Neural cell (in vitro differentiated cells): ENCODE data around the gene IFNGR1. TPM values are rescaled to one million over a fixed set of nuclear protein-coding genes. Genes with fewer than 3 reads are reported as not detected.

ENCODE experiments used
- H2AFZ ChIP-seq: fragments of 200-600, 300-800 bp; sonication (generic), shearing (Covaris generic); 2 replicates; pipeline ENCODE4 v1.6.0; 2014; ENCODE audit warnings: low read depth, mild to moderate bottlenecking, antibody characterized with exemption, low read length, moderate library complexity
- H3F3A ChIP-seq: fragments of 200-600 bp; shearing (Covaris generic); 2 replicates; pipeline ENCODE4 v1.6.1; 2016; ENCODE audit warnings: mild to moderate bottlenecking, moderate library complexity, mixed read lengths, antibody characterized with exemption, low read length; ENCODE audit not compliant: insufficient read depth, poor library complexity, severe bottlenecking
- H3K27ac ChIP-seq: fragments of 200-600, 300-800 bp; sonication (generic), shearing (Covaris generic); 2 replicates; pipeline ENCODE4 v1.5.1; 2014; ENCODE audit warnings: mild to moderate bottlenecking, low read length, moderate library complexity
- H3K27me3 ChIP-seq: fragments of 300-800, 200-600 bp; sonication (generic), shearing (Covaris generic); 2 replicates; pipeline ENCODE4 v1.6.0; 2014; ENCODE audit warnings: mild to moderate bottlenecking, low read depth, low read length, moderate library complexity; ENCODE audit not compliant: insufficient read depth
- H3K36me3 ChIP-seq: fragments of 300-800, 200-600 bp; sonication (generic), shearing (Covaris generic); 2 replicates; pipeline ENCODE4 v1.5.1; 2014; ENCODE audit warnings: mild to moderate bottlenecking, antibody characterized with exemption, low read length, moderate library complexity; ENCODE audit not compliant: insufficient read depth
- H3K4me2 ChIP-seq: fragments of 300-800, 200-600 bp; sonication (generic), shearing (Covaris generic); 2 replicates; pipeline ENCODE4 v1.6.0; 2014; ENCODE audit warnings: mild to moderate bottlenecking, low read length
- H3K4me3 ChIP-seq: fragments of 300-800, 200-600 bp; sonication (generic), shearing (Covaris generic); 2 replicates; pipeline ENCODE4 v1.5.1; 2014; ENCODE audit warnings: mild to moderate bottlenecking, low read length, moderate library complexity
- H3K79me2 ChIP-seq: fragments of 200-600 bp; shearing (Covaris generic); replicated peaks from 2 replicates; pipeline ENCODE4 v1.6.0; 2014; ENCODE audit warnings: mild to moderate bottlenecking, low read length, moderate library complexity; ENCODE audit not compliant: insufficient read depth
- H3K9ac ChIP-seq: fragments of 300-800, 200-600 bp; sonication (generic), shearing (Covaris generic); 2 replicates; pipeline ENCODE4 v1.6.1; 2016; ENCODE audit warnings: mild to moderate bottlenecking, low read length, mixed read lengths
- H3K9me2 ChIP-seq: fragments of 200-600 bp; shearing (Covaris generic); 2 replicates; pipeline ENCODE4 v1.6.1; 2016; ENCODE audit warnings: mild to moderate bottlenecking, low read length, mixed read lengths; ENCODE audit not compliant: insufficient read depth
- H3K9me3 ChIP-seq: fragments of 200-600, 300-800 bp; sonication (generic), shearing (Covaris generic); 2 replicates; pipeline ENCODE4 v1.6.1; 2016; ENCODE audit warnings: mild to moderate bottlenecking, mixed run types, low read length, moderate library complexity, mixed read lengths
- H4K20me1 ChIP-seq: fragments of 200-600 bp; shearing (Covaris generic); 2 replicates; pipeline ENCODE4 v1.6.1; 2016; ENCODE audit warnings: mild to moderate bottlenecking, mixed run types; ENCODE audit not compliant: insufficient read depth
- CTCF ChIP-seq: fragments of 450-650 bp; IDR thresholded peaks from 2 replicates; pipeline ENCODE4 v1.5.1; 2014; ENCODE audit warnings: antibody characterized with exemption, mild to moderate bottlenecking, moderate library complexity; ENCODE audit not compliant: poor library complexity, severe bottlenecking
- EP300 ChIP-seq: fragments of 450-650 bp; conservative IDR thresholded peaks from 2 replicates; pipeline ENCODE4 v1.6.1; 2014; ENCODE audit warnings: antibody characterized with exemption, mild to moderate bottlenecking, moderate library complexity; ENCODE audit not compliant: poor library complexity, severe bottlenecking
- EZH2 ChIP-seq: fragments of 200-600, 300-800 bp; shearing (Covaris generic), sonication (generic); IDR thresholded peaks from 2 replicates; pipeline ENCODE4 v1.6.1; 2014; ENCODE audit warnings: antibody characterized with exemption, low read length, borderline replicate concordance, mild to moderate bottlenecking; ENCODE audit not compliant: insufficient read depth, poor library complexity, severe bottlenecking
- MXI1 ChIP-seq: fragments of 450-650 bp; conservative IDR thresholded peaks from 2 replicates; pipeline ENCODE4 v1.6.1; 2014; ENCODE audit warnings: antibody characterized with exemption, mild to moderate bottlenecking; ENCODE audit not compliant: poor library complexity, severe bottlenecking
- POLR2AphosphoS5 ChIP-seq: IDR thresholded peaks from 2 replicates; pipeline ENCODE4 v1.6.1; 2012
- RAD21 ChIP-seq: fragments of 450-650 bp; conservative IDR thresholded peaks from 2 replicates; pipeline ENCODE4 v1.6.1; 2014; ENCODE audit warnings: antibody characterized with exemption, mild to moderate bottlenecking, moderate library complexity
- REST ChIP-seq: IDR thresholded peaks from 2 replicates; pipeline ENCODE4 v1.6.1; 2012; ENCODE audit warnings: borderline replicate concordance
- SMC3 ChIP-seq: fragments of 450-650 bp; conservative IDR thresholded peaks from 2 replicates; pipeline ENCODE4 v1.6.1; 2014; ENCODE audit warnings: antibody characterized with exemption, mild to moderate bottlenecking, moderate library complexity; ENCODE audit not compliant: poor library complexity
- TAF1 ChIP-seq: IDR thresholded peaks from 2 replicates; pipeline ENCODE4 v1.6.1; 2012; ENCODE audit warnings: low read depth
- polyA plus RNA-seq: library from polyadenylated mRNA; depleted of rRNA; stranded (reverse); fragments of >200 nt; gene quantifications from 2 replicates; pipeline ENCODE4 v1.2.3, GENCODE V29; 2014

Gene IFNGR1
- polyA plus RNA-seq, 1 donor from 2014 or later = 57.2 TPM

GRCh38 chr6:137246164-137246563 lies 27.0 kb upstream of the IFNGR1 start:
- TF ChIP-seq MXI1 (no peak), REST (no peak), EZH2 (no peak), CTCF (no peak), EP300 (no peak), RAD21 (no peak), SMC3 (no peak), POLR2AphosphoS5 (no peak), TAF1 (no peak)
- no peak overlapping the region for H3K4me2 ChIP-seq

GRCh38 chr6:137241481-137242038 lies 22.4 kb upstream of the IFNGR1 start:
- Histone ChIP-seq H3F3A (no peaks in the 10 kb centered on the region), H3K36me3 (no peaks in the 10 kb centered on the region), H3K79me2 (no peaks in the 10 kb centered on the region), H3K4me2 (no peak overlapping the region), H3K27me3 (no peaks in the 10 kb centered on the region), H3K27ac (no peak overlapping the region), H3K9ac (no peak overlapping the region), H3K4me3 (no peak overlapping the region), H4K20me1 (no peaks in the 10 kb centered on the region), H2AFZ (no peak overlapping the region), H3K9me3 (no peaks in the 10 kb centered on the region), H3K9me2 (no peaks in the 10 kb centered on the region)
- TF ChIP-seq REST (no peak), SMC3 (no peak), MXI1 (no peak), CTCF (no peak), POLR2AphosphoS5 (no peak), RAD21 (no peak), EP300 (no peak), TAF1 (no peak), EZH2 (no peak)

More at GRCh38 chr6:137246164-137246563, 27.0 kb upstream of the IFNGR1 start:
- no peak overlapping the region for H3K4me3 ChIP-seq
- no peak overlapping the region for H3K9ac ChIP-seq
- no peaks in the 10 kb centered on the region for H3K27me3 ChIP-seq
- H3K79me2 ChIP-seq = no peaks in the 10 kb centered on the region
- H3K36me3 ChIP-seq = no peaks in the 10 kb centered on the region
- H3K27ac ChIP-seq = no peak overlapping the region
- H3K9me3 ChIP-seq = no peaks in the 10 kb centered on the region
- H2AFZ ChIP-seq = no peak overlapping the region
- H4K20me1 ChIP-seq = no peaks in the 10 kb centered on the region
- H3F3A ChIP-seq = no peaks in the 10 kb centered on the region
- H3K9me2 ChIP-seq = no peaks in the 10 kb centered on the region
